ENCODE measurements around the gene BUB1B.

DNA sequence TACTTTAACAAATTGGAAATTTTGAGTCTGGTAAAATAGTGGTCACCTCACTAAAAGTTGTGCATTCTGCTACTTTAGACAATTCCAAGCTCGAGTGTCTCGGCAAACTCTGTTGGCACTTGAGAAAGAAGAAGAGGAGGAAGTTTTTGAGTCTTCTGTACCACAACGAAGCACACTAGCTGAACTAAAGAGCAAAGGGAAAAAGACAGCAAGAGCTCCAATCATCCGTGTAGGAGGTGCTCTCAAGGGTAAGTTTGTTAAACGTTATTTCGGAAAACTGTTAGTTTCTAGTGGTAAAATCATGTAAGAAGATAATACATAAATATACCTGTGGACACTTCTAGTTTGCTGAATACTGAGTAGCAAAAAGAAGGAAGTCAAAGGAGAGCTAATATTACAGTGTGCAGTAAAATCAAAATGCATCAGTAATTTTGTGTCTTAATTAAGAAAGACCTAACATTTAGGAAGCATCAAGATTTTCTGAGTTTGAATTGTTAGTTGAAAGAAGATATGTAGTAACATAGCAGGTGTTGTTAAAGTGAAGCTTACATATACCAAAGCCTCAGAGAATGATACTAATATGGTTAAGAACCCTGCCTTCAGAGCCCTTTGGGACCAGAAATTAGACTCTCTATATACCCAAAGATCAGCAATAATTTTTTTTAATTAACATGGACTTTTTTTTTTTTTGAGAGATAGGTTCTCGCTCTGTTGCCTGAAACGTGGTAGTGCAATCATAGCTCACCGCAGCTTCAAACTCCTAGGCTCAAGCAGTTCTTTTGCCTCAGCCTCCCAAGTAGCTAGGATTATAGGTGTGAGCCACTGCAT is 23.0 kb downstream of the BUB1B start:
- TF ChIP-seq, protein P1, sequence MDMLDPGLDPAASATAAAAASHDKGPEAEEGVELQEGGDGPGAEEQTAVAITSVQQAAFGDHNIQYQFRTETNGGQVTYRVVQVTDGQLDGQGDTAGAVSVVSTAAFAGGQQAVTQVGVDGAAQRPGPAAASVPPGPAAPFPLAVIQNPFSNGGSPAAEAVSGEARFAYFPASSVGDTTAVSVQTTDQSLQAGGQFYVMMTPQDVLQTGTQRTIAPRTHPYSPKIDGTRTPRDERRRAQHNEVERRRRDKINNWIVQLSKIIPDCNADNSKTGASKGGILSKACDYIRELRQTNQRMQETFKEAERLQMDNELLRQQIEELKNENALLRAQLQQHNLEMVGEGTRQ (CRISPR knock-in tag; IDR thresholded peaks at IDR 0.05) = no peak
- TF ChIP-seq ELF4 (CRISPR knock-in tag; IDR thresholded peaks at IDR 0.05; ENCODE audit: low read depth) (no peak), ZNF138 (CRISPR knock-in tag; conservative IDR thresholded peaks at IDR 0.05) (no peak)
- TF ChIP-seq, protein P2, sequence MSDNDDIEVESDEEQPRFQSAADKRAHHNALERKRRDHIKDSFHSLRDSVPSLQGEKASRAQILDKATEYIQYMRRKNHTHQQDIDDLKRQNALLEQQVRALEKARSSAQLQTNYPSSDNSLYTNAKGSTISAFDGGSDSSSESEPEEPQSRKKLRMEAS (CRISPR knock-in tag; IDR thresholded peaks at IDR 0.05) = no peak

Data from WTC11 (cell line).